IMR-90 (cell line): ENCODE measurements around the gene ACTN1. TPM values are rescaled to one million over a fixed set of nuclear protein-coding genes. Genes with fewer than 3 reads are reported as not detected.
A peak's percentile ranks its signal among the peaks of the same experiment; 100 is the strongest.

Source experiments
- ATAC-seq: fragments of 200-7000 bp; cut with Tn5 transposase; 2 replicates; pipeline ENCODE4 v1.9.1; 2020; ENCODE audit warnings: low read depth, mild to moderate bottlenecking, moderate library complexity
- BruUV-seq: library from RNA; stranded (reverse); fragments of 400-500 nt; replicated peaks from 2 replicates; lab custom pipeline; 2021; lab: Mats Ljungman, UMichigan
- CTCF ChIA-PET: fragments of 300-600 bp; formaldehyde crosslinking; extraction: SDS; loops from one replicate; lab custom pipeline; 2021; ENCODE audit warnings: antibody characterized with exemption; lab: Yijun Ruan, JAX
- POLR2A ChIA-PET: fragments of 300-600 bp; sonication (Branson Sonifier 250); formaldehyde crosslinking; loops from one replicate; lab custom pipeline; 2022; ENCODE audit warnings: antibody characterized with exemption; ENCODE audit not compliant: unreplicated experiment; lab: Charles Lee
- DNase-seq: peaks from one replicate; pipeline ENCODE4 v3.0.0; 2013
- H2AFZ ChIP-seq: replicated peaks from 2 replicates; pipeline ENCODE3; 2013; ENCODE audit warnings: low read length, mild to moderate bottlenecking; ENCODE audit not compliant: poor library complexity
- H2AK5ac ChIP-seq: 2 replicates; pipeline ENCODE4 v1.6.1; 2013; ENCODE audit warnings: low read depth, low read length, inconsistent platforms
- H2AK9ac ChIP-seq: replicated peaks from 2 replicates; pipeline ENCODE3; 2013; ENCODE audit warnings: mild to moderate bottlenecking, low read depth, low read length, moderate library complexity; ENCODE audit not compliant: poor library complexity
- H2BK120ac ChIP-seq: 2 replicates; pipeline ENCODE4 v1.6.1; 2013; ENCODE audit warnings: low read depth, low read length, inconsistent platforms
- H2BK15ac ChIP-seq: 3 replicates; pipeline ENCODE4 v1.6.1; 2013; ENCODE audit warnings: low read depth, low read length, inconsistent platforms
- H2BK20ac ChIP-seq: 2 replicates; pipeline ENCODE4 v1.6.1; 2013; ENCODE audit warnings: low read depth, mild to moderate bottlenecking, inconsistent platforms, low read length, moderate library complexity
- H2BK5ac ChIP-seq: 2 replicates; pipeline ENCODE4 v1.6.1; 2013; ENCODE audit warnings: mild to moderate bottlenecking, low read depth, low read length, inconsistent platforms; ENCODE audit not compliant: poor library complexity, severe bottlenecking
- H3K14ac ChIP-seq: replicated peaks from 2 replicates; pipeline ENCODE4 v1.6.1; 2013; ENCODE audit warnings: low read depth, low read length, inconsistent platforms
- H3K18ac ChIP-seq: 2 replicates; pipeline ENCODE4 v1.6.1; 2013; ENCODE audit warnings: low read depth, low read length, control low read depth
- H3K23ac ChIP-seq: 2 replicates; pipeline ENCODE4 v1.6.1; 2013; ENCODE audit warnings: low read depth, low read length, inconsistent platforms
- H3K27ac ChIP-seq: 2 replicates; pipeline ENCODE4 v1.5.1; 2013; ENCODE audit warnings: mild to moderate bottlenecking, control low read depth, low read length; ENCODE audit not compliant: insufficient read depth
- H3K27me3 ChIP-seq: 2 replicates; pipeline ENCODE4 v1.6.1; 2013; ENCODE audit warnings: low read length; ENCODE audit not compliant: control insufficient read depth, insufficient read depth
- H3K36me3 ChIP-seq: 2 replicates; pipeline ENCODE4 v1.6.1; 2013; ENCODE audit warnings: low read length, mixed read lengths; ENCODE audit not compliant: control insufficient read depth, insufficient read depth
- H3K4ac ChIP-seq: 2 replicates; pipeline ENCODE4 v1.6.1; 2013; ENCODE audit warnings: low read depth, low read length, inconsistent platforms
- H3K4me1 ChIP-seq: 2 replicates; pipeline ENCODE4 v1.6.1; 2013; ENCODE audit warnings: low read length, mixed read lengths; ENCODE audit not compliant: control insufficient read depth, insufficient read depth
- H3K4me2 ChIP-seq: 2 replicates; pipeline ENCODE4 v1.6.1; 2013; ENCODE audit warnings: low read depth, mild to moderate bottlenecking, control low read depth, low read length, moderate library complexity
- H3K4me3 ChIP-seq: 2 replicates; pipeline ENCODE4 v1.5.1; 2013; ENCODE audit warnings: low read depth, mild to moderate bottlenecking, control low read depth, low read length, moderate library complexity; ENCODE audit not compliant: insufficient read depth
- H3K56ac ChIP-seq: 2 replicates; pipeline ENCODE4 v1.6.1; 2013; ENCODE audit warnings: low read length, inconsistent platforms; ENCODE audit not compliant: insufficient read depth; ENCODE audit errors: extremely low read depth
- H3K79me1 ChIP-seq, 2 experiments: 2 replicates each; pipeline ENCODE4 v1.6.1; 2013; ENCODE audit warnings: low read length in 2 of 2, inconsistent platforms in 1 of 2, low read depth in 1 of 2
- H3K9ac ChIP-seq: 2 replicates; pipeline ENCODE4 v1.6.1; 2013; ENCODE audit warnings: low read depth, low read length, control low read depth
- H3K9me1 ChIP-seq: 2 replicates; pipeline ENCODE4 v1.6.1; 2013; ENCODE audit warnings: low read length, inconsistent platforms; ENCODE audit not compliant: insufficient read depth
- H3K9me3 ChIP-seq: 2 replicates; pipeline ENCODE4 v1.6.1; 2013; ENCODE audit warnings: low read length; ENCODE audit not compliant: control insufficient read depth, insufficient read depth
- H4K20me1 ChIP-seq: 2 replicates; pipeline ENCODE4 v1.6.1; 2013; ENCODE audit warnings: low read length, inconsistent platforms; ENCODE audit not compliant: insufficient read depth
- H4K5ac ChIP-seq: 2 replicates; pipeline ENCODE4 v1.6.1; 2013; ENCODE audit warnings: mild to moderate bottlenecking, low read depth, low read length, control low read depth
- H4K8ac ChIP-seq, 2 experiments: 2 replicates each; pipeline ENCODE4 v1.6.1; 2013; ENCODE audit warnings: low read depth in 2 of 2, low read length in 2 of 2, control low read depth in 1 of 2, inconsistent platforms in 1 of 2
- H4K91ac ChIP-seq: 2 replicates; pipeline ENCODE4 v1.6.1; 2013; ENCODE audit warnings: low read depth, low read length, inconsistent platforms; ENCODE audit not compliant: insufficient read depth
- CEBPB ChIP-seq: IDR thresholded peaks from 2 replicates; pipeline ENCODE4 v1.6.1; 2012; ENCODE audit warnings: low read depth, low read length, improper control_type of control experiment
- NFE2L2 ChIP-seq: fragments of 150-350 bp; IDR thresholded peaks from 2 replicates; pipeline ENCODE4 v1.6.1; 2016; ENCODE audit warnings: low read depth, mild to moderate bottlenecking, low read length
- POLR2A ChIP-seq: IDR thresholded peaks from 2 replicates; pipeline ENCODE4 v1.6.1; 2012; ENCODE audit warnings: mild to moderate bottlenecking, low read depth, low read length
- RCOR1 ChIP-seq: IDR thresholded peaks from 2 replicates; pipeline ENCODE4 v1.6.1; 2012; ENCODE audit warnings: mild to moderate bottlenecking, low read length, improper control_type of control experiment; ENCODE audit not compliant: insufficient replicate concordance
- RFX5 ChIP-seq: IDR thresholded peaks from 2 replicates; pipeline ENCODE4 v1.8.0; 2012; ENCODE audit warnings: low read depth, mild to moderate bottlenecking, low read length, moderate library complexity
- WGBS, 2 experiments: methylation state at CpG; one replicate each; pipeline versions ENCODE4 v1.1.5 to v1.1.7; 2013; ENCODE audit warnings: missing lambda C conversion rate in 2 of 2; ENCODE audit not compliant: insufficient read length in 1 of 2; ENCODE audit errors: extremely low coverage in 2 of 2; 5-methylcytosine and 5-hydroxymethylcytosine counted together
- dilution Hi-C: fragments of 300-500 bp; cut with HindIII; formaldehyde crosslinking; loops from one replicate; pipeline ENCODE4 v1.14.3; 2018; ENCODE audit warnings: low sequenced_read_pairs; ENCODE audit not compliant: unreplicated experiment
- in situ Hi-C: fragments of 300-500 bp; cut with MboI; formaldehyde crosslinking; loops from 3 replicates; pipeline ENCODE4 v1.14.3; 2019; ENCODE audit warnings: low sequenced_read_pairs, inconsistent platforms, mixed read lengths
- intact Hi-C: fragments of 100-400 bp; cut with micrococcal nuclease; formaldehyde crosslinking; loops from 2 replicates; pipeline ENCODE4 v1.10.0; 2022
- polyA plus RNA-seq, 3 experiments: library from polyadenylated mRNA; depleted of rRNA; stranded (reverse); fragments of >200 nt; gene quantifications; 2 replicates each; pipeline ENCODE4 v1.2.3, GENCODE V29; 2012; ENCODE audit warnings: low replicate concordance in 1 of 3
- total RNA-seq: library from RNA; depleted of rRNA; stranded (reverse); fragments of >200 nt; gene quantifications from 2 replicates; pipeline ENCODE4 v1.2.3, GENCODE V29; 2012

Gene ACTN1
- total and polyA plus RNA-seq, 2 of the 4 experiments (the other 2 are of a cell fraction) = 684 to 766 TPM

- TF ChIP-seq RCOR1 (no peak), RFX5 (no peak)
Measured at GRCh38 chr14:68951035-68951797, 27.9 kb downstream of the ACTN1 start (continued).

- Histone ChIP-seq H2AFZ (no peak overlapping the region), H3K36me3 (peaks cover 17% of the 10 kb centered on the region), H3K9me1 (peaks cover 45% of the 10 kb centered on the region), H3K27ac (no peak overlapping the region), H3K18ac (no peak overlapping the region), H4K5ac (no peak overlapping the region), H3K9ac (no peak overlapping the region), H4K20me1 (peaks cover 99% of the 10 kb centered on the region), H3K23ac (no peak overlapping the region), H3K27me3 (no peaks in the 10 kb centered on the region), H3K79me1 (peaks cover 0 to 57% of the 10 kb centered on the region in 2 experiments; a peak in 2 of 4 replicates), H2BK15ac (no peak overlapping the region), H3K4me1 (peaks cover 66% of the 10 kb centered on the region), H2BK120ac (no peak overlapping the region), H3K9me3 (no peaks in the 10 kb centered on the region), H3K56ac (no peak overlapping the region), H3K14ac (no peak overlapping the region), H2AK9ac (no peak overlapping the region), H2BK5ac (no peak overlapping the region), H3K4me2 (no peak overlapping the region), H4K8ac (no peak overlapping the region), H3K4me3 (no peak overlapping the region), H3K4ac (no peak overlapping the region), H2AK5ac (no peak overlapping the region), H2BK20ac (no peak overlapping the region), H4K91ac (no peak overlapping the region)
- POLR2A ChIA-PET = no interaction called here
- CTCF ChIA-PET = no interaction called here
- ATAC-seq = no peak
- in situ Hi-C loops (no loop called here), dilution Hi-C loops (no loop called here), intact Hi-C loops (no loop called here)
- no peak for TF ChIP-seq POLR2A
- TF ChIP-seq CEBPB = peak; percentile 89
- no peak for TF ChIP-seq NFE2L2
- DNase-seq = peak; percentile 44
- no TSS peak for BruUV-seq
- no CpG with 5 or more reads among the region's 5 CpGs for whole genome bisulfite sequencing, 2 experiments
Measured at GRCh38 chr14:68950111-68950510, 29.0 kb downstream of the ACTN1 start.
